GM18498 (cell line): ENCODE data around the gene CCDC187.

Experiments used
- ATAC-seq: cut with Tn5 transposase; IDR thresholded peaks from one replicate; pipeline ENCODE4 v1.9.1; 2021; ENCODE audit warnings: mild to moderate bottlenecking, moderate library complexity; ENCODE audit not compliant: unreplicated experiment

Gene CCDC187

DNA sequence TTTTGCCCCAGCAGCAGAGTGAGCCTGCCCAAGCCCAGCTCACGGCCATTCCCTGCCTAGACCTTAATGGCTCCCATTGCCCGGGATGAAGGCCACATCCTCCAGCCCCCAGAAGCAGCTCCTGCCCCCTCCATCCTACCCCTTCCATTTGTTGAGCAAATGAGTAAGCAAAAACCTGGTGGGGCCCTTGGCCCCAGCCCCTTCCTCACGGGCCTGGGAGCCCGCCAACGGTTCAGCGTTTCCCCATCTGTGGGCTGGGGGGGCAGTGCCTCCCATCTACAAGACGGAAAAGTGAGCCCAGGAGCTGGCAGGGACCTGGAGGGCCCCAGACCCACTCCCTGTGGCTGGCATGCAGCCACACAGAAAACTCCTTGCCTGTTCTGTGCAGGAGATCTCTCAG, 4.4 kb downstream of the CCDC187 start:
- ATAC-seq = no peak

DNA sequence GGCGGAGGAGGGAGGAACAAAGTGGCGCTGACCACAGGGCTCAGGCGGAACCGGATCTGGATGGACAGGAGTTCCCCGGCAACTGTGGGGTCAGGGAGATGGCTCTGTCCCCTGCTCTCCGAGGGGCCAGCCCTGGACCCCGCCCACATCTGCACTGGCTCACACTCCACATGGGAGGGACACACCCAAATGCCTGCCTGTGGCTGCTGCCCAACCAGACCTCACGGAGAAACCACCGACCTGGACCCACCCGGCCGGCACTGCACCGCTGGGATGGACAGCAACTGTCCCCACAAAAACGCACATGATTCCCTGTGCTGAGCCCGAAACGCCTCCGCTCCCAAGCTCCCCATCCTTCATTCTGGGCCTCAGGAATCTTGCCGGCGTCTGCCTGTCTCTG, 4.8 kb downstream of the CCDC187 start:
- no peak for ATAC-seq

DNA sequence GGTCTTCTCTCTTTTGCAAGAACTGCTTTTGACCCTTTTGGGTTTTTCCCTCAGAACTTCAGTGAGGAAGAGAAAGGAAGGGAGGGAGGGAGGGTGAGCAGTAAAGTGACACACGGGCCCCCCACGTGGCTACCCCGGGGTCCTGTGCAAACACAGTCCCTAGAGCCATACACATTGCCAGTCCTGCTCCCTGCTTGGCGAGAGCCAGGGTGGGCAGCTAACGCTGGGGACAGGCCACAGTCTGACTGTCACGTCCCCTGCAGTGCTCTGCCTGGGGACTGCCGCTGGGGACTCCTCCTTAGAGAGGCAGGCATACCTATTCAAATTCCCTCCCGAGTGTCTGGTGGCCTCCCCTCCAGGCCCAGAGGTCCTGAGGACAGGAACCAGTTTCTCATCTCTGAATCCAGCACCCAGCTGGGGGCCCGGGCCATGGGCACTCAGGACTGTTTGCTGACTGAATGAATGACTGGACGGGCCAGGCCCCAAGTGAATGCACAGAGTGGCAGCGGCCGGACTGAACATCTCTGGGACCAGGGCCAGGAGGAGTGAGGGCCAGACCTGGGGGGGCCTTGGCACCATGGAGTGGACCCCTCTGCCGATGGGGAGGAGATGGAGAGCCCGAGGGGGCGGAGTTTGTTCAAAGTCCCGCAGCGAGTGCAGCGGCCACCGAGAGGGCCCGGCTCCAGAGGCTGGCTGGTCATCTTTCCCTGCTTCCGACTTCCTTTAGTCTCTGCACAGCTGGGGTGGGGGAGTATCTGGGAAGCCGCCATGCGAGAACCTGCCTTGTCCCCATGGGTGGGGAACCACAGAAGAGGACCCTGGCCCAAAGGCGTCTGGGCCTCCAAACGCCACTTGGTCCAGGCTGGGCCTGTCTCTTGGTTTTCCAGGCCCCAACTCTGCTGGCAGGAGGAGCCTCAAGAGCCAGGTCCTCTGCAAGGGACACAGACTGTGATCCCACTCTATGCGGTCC, 5.8 kb downstream of the CCDC187 start:
- no peak for ATAC-seq

DNA sequence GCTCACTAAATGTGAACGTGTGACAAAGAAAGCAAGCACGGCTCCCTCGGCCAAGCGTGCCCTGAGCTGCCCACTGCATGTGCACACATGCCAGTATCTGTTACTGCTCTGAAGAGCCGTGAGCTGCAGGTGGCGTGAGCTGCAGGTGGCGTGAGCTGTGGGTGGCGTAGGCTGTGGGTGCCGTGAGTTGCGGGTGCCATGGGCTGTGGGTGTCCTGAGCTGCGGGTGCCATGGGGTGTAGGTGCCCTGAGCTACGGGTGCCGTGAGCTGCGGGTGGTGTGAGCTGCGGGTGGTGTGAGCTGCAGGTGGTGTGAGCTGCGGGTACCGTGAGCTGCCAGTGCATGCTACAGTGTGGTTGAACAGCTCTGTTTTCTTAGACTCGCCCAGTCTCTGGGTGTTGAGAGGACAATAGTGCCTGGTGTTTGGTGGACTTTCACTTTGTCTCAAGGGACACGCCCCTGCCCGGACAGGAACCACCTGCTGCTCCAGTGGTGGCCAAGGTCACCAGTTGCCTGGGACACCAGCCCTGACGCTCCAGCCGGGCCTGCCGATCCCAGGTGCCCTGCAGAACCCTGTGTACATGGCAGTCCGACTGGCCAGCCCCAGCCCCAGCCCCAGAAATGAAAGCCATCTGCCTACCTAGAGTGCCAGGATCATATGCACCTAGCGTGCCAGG, 6.7 kb downstream of the CCDC187 start:
- ATAC-seq = no peak

DNA sequence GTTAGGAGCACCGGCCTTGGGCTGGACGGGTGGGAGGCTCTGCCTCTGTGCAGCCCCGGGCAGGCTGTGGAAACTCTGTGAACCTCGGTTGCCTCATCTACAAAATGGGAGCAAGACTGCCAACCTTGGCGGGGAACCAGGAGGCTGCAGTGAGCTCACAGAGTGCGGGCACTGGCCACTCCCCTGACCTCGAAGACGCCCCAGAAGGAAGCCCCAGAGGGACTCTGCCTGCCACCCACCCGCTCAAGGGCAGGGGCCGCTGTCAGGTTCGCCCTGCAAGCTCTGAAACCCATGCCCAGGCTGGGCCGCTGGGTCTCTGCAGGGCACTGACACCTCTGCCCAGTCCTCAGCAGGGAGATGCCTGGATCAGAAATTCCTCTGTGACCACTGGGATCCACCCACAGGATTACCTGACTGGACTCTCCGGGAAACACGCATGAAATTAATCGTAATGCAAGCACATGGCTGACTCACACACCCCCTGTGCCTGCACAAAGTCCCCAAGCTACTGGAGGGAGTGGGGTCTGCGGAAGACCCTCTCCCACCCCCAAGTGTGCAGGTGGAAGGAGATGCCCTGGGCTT, 7.4 kb downstream of the CCDC187 start:
- no peak for ATAC-seq

DNA sequence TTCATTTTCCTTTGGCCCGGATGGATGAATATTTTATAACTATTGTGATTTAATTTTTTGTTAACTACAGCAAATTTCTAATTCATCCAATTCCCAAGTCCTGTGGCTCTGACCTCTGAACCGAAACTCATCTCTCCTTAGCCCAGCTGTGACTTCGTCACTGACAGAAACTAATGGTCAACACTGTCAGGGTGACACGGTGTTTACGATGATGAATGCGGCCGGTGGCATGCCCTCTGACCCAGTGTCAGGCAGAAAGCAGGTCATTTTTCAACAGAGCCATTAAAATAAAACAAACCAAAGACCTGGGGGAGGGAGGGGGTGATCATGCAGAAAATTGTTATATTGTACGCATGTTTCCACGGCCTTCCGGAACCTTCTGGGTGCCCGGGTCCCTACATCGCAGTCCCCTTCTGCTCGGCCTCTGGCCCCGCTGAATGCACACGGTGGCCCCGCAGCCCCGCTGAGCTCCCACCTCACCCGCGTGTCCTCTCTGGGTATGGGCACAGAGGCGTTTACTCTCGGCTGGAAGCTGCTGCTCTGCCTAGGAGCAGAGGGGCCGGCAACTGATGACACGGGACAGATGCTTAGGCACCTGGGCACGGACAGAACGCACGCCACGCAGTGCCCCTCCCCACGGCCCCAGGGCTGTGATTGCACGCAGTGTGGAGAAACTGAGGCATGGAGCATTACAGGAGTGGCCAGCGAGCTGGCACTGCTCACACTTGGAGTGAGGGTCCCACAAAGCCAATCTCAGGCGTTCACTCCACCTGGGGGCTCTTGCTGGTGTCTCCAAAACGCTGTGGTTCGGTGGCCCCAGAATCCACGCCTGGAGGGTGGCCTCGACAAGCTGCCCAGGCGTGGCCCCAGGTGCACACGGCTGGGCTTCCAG, 8.1 kb downstream of the CCDC187 start:
- no peak for ATAC-seq

DNA sequence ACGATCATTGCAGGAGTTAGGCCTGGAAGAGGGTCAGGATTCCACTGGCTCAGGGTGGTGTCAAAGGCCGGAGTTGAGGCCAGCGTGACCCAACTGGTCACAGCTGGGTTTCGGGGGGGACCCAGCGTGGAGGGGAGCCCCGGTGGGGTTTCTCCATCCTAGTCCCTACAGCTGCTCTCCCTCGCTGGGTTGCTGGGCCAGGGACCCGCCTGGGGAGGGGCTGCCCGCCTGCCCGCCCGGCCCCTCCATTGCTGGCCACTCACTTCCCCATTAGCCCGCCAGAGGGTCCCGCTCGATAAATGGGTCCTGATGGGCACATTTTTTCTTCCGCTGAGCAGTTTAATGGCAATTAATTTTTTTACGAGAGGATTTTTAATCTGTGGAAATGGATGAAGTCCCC, 8.8 kb downstream of the CCDC187 start:
- ATAC-seq = no peak

DNA sequence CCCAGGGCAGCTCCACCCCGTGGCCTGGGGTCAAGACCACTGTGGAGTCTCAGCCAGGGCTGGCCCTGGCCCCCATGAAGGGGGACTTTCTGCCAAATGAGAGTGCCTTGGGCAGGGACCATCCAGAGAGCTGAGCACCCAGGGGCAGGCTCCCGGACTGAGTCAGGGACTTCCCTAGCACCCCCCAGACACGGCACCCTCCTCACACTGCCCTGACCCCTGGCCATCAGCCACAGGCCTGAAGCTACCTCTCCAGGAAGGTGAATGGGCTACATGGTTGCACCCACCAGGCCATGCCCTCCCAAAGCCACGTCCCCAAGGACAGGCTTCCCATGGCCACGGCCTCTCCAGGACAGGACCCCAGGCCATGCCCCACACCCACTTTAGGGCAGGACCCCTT, 9.5 kb downstream of the CCDC187 start:
- no peak for ATAC-seq

DNA sequence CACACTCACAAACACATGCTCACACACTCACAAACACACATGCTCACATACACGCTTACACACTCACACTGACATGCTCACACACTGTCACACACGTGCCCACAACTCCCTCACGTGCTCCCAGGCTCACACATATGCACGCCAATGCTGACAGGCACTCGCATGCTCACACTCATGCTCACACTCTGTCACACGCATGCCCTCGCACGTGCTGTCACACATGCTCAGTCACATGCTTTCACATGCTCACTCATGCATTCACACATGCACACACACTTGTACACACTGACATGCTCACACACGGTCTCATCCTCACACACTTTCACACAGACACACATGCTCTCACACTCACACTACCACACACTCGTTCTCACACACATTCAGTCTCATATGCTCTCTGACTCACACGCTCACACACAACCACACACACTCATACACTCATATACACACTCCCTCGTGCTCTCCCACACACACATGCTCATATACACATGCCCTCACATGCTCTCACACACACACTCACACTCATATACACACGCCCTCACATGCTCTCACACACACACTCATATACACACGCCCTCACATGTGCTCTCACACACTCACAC, 10.3 kb downstream of the CCDC187 start:
- no peak for ATAC-seq

DNA sequence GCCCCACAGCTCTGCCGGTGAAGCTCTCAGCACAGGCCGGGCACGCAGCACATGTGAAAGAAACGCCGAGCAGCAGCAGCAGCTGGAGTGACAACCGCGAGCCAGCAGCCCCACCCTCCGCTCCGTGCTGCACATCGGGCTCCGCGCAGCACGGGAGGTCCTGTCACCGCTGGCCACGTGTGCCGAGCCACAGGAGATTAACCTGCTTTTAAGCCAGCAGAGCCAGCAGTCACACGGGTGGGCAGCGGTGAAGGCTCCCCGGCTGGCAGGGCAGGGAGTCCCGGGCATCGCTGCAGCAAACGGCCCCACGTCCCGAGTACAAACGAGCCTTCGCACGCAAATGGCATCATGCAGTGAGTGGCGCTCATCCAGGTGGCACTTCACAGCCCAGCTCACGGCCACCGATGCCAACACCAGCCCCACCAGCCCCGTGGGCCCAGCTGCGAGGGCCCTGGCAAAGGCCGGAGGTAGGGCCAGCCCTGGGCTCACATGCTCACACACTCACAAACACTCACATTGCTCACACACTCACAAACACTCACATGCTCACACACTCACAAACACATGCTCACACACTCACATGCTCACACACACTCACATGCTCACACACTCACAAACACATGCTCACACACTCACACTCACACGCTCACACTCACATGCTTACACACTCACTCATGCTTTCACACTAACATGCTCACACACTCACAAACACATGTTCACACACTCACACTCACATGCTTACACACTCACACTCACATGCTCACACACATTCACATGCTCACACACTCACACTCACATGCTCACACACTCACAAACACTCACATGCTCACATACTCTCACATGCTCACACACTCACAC, 11.1 kb downstream of the CCDC187 start:
- ATAC-seq = no peak

DNA sequence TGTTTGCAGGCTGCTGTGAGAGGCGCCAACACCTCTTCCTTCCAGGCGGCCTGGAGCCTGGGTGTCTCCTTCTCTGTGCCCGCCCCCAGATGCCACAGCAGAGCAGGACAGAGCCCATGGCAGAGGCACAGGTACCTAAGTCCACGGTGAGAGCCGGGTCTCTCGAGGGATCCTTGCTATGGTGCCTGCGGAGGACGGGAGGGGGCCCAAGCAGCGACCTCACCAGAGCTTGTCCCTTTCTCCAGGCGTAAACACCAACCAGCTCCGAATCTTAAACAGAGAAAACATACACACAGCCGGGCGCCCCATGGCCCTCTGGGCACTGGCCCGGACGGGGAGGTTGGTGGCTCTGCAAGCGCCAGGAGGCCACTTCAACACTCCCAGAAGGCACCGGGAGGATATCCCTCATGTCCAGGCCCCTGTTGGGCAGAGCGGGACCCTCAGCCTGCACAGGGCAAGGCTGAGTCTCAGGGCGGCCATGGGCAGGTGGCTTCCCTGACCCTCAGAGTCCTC, 11.8 kb downstream of the CCDC187 start:
- ATAC-seq = no peak

DNA sequence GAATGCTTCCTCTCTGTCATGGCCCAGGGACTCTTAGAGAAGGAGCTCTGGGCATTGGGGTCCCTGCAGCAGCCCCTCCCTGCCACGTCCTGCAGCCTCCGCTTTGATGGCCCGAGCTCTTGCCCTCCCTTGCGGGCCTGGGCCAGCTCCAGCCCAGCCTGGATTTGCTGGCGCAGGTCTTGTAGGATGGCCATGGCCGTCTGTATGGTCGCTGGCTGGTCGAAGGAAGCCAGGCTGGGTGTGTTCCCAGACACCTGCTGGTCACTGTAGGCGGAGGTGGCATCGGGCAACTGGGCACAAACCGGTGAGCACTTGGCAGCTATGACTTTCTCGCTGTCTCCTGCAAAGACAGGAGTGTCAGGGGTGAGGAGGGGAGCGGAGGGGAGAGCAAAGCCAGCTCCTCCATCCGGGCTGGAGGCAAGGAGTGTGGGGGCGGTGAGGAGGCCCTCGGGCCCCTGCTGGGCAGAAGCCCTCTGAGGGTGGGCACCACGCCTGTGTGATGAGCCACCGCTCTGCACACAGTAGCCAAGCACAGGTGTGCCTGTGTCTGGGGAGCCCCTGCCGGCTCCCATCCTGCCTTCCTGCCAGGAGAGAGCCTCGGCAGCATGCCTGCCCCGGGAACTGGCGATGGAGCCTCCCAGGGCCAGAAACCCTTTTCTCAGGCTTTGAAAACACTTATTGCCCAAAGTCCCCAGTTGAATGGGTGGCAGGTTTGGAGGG, 12.4 kb downstream of the CCDC187 start:
- no peak for ATAC-seq

DNA sequence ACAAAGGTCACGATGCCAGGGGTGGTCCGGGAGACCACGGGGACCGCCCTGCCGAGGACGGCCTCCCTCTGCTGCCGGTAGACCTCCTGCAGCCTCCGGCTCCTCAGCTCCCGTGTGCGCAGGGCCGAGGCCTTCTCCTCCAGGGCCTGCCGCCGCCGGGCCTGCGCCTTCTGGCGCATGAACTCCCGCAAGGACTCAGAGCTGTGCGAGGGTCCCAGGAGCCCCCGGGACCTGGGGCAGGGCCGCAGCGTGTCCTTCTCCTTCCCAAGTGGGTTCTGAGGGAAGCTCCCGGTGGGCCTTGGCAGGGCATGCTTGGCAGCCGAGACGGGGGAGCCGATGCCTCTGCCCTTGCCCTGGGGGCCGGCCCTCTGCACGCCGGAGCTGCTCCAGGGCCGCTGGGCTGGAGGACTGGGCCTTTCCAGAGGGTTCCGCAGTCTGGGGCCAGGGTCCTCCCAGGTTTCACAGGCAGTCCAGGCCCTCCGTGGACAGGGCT, 13.3 kb downstream of the CCDC187 start:
- no peak for ATAC-seq

DNA sequence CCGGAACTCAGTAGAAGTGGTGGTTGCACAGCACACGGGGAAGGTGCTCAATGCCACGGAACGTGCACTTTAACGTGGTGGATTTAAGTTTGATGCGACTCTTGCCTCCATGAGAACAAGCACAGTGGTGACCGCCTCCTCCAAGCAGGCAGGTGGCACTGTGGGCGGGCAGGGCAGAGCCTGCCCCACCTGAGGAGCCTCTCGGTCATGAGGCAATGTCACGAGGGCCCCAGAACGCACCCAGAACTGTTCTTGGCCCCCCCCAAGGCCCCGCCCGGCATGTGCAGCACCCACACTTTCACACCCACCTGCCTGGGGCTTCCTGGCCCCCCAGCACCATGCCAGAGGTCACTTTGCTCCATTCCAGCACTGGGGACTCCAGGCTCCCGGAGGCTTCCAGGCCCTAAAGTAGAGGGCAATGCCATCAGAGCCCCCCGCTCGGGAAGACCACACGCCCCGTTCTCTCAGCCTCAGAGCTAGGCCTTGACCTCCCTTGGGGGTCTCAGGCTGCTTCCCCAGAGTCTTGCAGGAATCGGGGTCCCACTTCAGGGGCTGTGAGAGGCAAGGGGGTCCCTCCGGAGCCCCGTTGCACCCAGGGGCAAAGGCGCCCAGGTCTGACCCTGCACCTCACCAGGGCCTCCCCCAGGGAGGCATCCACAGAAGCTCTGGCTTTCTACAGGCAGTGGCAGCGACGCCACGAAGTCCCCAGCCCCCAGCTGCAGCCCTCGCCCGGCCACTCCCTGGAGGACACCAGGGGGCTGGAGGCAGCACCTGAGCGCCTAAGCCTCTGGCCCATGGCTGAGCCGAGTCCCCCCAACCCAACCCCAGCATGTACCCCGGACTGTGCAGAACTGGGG, 14.0 kb downstream of the CCDC187 start:
- ATAC-seq = no peak

DNA sequence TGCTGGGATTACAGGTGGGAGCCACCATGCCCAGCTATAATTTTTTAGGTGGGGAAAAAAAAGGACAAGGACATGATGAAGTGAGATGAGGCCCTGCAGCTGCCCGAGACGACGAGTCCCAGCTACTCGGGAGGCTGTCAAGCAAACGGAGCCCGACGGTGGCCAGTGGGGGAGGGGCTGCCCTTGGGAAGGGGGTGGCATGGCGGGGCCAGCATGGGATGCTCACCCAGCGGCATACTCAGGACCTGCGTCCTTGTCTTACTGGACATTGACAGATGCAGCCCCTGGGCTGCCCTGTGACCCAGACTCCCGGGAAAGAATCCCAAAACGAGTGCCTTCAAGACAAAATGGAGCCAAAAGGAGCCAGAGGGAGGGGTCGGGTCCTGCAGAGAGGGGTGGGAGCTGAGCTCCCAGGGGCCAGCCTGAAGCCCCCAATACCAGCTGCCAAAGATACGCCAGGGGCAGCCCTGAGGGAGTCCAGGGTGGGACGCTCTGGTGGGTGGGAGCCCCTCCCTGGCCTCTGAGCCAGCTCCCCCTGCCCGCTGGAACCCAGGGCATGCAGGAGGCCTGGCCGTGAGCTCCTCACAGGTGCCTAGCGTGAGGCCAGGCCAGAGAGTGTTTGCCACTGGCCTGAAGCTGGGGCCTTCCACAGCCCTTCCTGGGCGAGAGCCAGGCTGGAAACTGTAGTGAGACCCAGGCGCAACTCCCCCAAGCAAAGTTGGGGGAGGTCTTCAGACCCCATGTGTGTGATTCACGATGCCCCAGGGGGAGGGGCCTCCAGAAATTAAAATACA, 15.7 kb downstream of the CCDC187 start:
- no peak for ATAC-seq

DNA sequence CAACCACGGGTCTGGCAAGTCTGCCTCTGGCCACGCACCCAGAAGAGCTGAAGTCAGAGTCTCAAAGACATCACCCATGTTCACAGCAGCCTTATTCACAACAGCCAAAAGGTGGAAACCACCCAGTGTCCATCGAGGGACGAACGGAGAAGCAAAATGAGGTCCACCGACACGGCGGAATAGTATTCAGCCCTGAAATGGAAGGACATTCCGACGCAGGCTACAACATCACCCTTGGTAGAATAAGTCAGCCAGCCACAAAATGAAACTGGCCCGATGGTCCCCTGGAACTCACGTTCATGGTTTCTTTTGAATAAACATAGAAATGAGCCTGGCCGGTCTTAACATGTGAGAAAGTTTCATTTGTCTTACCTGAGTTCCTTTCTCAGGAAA, 16.9 kb downstream of the CCDC187 start:
- no peak for ATAC-seq
